ENCODE measurements around the gene WBP1. TPM values are rescaled to one million over a fixed set of nuclear protein-coding genes. Genes with fewer than 3 reads are reported as not detected.
A peak's percentile ranks its signal among the peaks of the same experiment; 100 is the strongest.
"Not testable (repeated sequence)": the region's sequence is repeated elsewhere in the genome, so short reads cannot be mapped to it uniquely, and the experiment has no call there.

The WBP1 gene
- total and polyA plus RNA-seq, 10 donors, result 39.5 to 84.2 (median 63.6) TPM

DNA sequence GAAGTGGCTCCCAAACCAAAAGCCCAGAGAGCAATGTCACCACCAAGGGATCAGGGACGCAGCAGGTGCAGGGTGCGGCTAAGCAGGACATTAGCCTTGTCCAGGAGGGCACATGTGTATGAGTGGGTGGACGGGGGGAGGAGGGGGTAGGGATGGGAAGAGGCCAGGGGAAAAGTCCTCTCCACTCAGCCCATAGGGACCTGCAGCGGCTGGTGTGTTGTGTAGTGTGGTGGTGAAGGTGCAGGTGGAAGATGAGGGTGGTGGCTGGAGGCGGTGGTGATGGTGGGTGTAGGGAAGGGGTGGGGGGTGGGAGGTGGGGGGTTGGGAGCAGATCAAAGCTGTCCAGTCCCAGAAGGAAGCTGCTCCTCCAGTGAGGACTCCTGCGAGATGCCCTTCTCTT, 40.5 kb upstream of the WBP1 start:
- WGBS, 5 donors, result 84 to 95% (median 87%) methylated on average over 5 to 6 of the region's 6 CpGs
- no peak for DNase-seq
- TF ChIP-seq, protein P1, sequence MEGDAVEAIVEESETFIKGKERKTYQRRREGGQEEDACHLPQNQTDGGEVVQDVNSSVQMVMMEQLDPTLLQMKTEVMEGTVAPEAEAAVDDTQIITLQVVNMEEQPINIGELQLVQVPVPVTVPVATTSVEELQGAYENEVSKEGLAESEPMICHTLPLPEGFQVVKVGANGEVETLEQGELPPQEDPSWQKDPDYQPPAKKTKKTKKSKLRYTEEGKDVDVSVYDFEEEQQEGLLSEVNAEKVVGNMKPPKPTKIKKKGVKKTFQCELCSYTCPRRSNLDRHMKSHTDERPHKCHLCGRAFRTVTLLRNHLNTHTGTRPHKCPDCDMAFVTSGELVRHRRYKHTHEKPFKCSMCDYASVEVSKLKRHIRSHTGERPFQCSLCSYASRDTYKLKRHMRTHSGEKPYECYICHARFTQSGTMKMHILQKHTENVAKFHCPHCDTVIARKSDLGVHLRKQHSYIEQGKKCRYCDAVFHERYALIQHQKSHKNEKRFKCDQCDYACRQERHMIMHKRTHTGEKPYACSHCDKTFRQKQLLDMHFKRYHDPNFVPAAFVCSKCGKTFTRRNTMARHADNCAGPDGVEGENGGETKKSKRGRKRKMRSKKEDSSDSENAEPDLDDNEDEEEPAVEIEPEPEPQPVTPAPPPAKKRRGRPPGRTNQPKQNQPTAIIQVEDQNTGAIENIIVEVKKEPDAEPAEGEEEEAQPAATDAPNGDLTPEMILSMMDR (IDR thresholded peaks at IDR 0.05 in 8 of 11, conservative IDR thresholded peaks at IDR 0.05 in 3 of 11), result no peak
- no peak for TF ChIP-seq POLR2AphosphoS5 (IDR thresholded peaks at IDR 0.05)
- no peak for TF ChIP-seq POLR2A (IDR thresholded peaks at IDR 0.05)
- H3K27ac ChIP-seq, result no peak overlapping the region
- no peak overlapping the region for H3K4me3 ChIP-seq
- H3K9me3 ChIP-seq, result no peaks in the 10 kb centered on the region
- peaks cover 15 to 84% (median 62%) of the 10 kb centered on the region in 6 donors for H3K4me1 ChIP-seq
- H3K36me3 ChIP-seq, result no peaks in the 10 kb centered on the region
- intact Hi-C loops (cut with DNase I; ENCODE audit: low total_unique reads), result no loop called here
- H3K27me3 ChIP-seq (replicated peaks in 1 of 7), result peaks cover 0 to 21% (median 0%) of the 10 kb centered on the region in 7 donors

DNA sequence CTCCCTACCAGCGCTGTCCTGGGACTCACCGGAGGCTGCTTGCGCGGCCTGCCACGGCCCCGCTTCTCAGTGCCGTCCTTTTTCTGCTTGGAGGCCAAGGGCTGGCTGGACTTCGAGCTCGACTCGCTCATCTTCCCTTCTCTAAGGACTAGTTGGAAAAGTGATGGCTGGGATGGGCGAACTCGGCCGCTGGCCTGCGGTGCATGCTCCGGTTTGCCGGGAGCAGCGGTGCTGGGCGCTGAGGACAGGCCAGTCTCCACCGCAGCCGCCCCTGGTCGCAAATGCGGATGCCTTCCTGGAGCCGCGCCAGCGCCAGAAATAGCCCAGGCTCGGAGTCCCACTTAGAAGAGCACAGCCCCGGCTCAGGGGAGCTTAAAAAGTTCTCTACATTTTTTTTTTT, 39.9 kb upstream of the WBP1 start:
- WGBS, 5 donors, result 71 to 92% (median 83%) methylated on average over 27 of the region's 27 CpGs

GRCh38 chr2:74419345-74419744, 38.9 kb upstream of the WBP1 start:
- no peak for DNase-seq
- H3K4me3 ChIP-seq, result no peak overlapping the region
- intact Hi-C loops (cut with DNase I; ENCODE audit: low total_unique reads), result no loop called here
- no peaks in the 10 kb centered on the region for H3K9me3 ChIP-seq
- TF ChIP-seq POLR2AphosphoS5 (IDR thresholded peaks at IDR 0.05) (no peak), POLR2A (IDR thresholded peaks at IDR 0.05) (no peak)
- TF ChIP-seq, protein P1 (IDR thresholded peaks at IDR 0.05 in 8 of 11, conservative IDR thresholded peaks at IDR 0.05 in 3 of 11), result no peak
- peaks cover 11 to 72% (median 50%) of the 10 kb centered on the region in 6 donors for H3K4me1 ChIP-seq
- peak overlapping the region in 2 of 8 donors; percentile 14 to 25 for H3K27ac ChIP-seq
- H3K27me3 ChIP-seq (replicated peaks in 1 of 7), result peaks cover 0 to 19% (median 0%) of the 10 kb centered on the region in 7 donors
- 58 to 72% (median 66%) methylated on average over 1 of the region's 1 CpG for WGBS, 5 donors
- H3K36me3 ChIP-seq, result no peaks in the 10 kb centered on the region

More for the DNA sequence above, 39.9 kb upstream of the WBP1 start:
- peaks cover 15 to 82% (median 60%) of the 10 kb centered on the region in 6 donors for H3K4me1 ChIP-seq
- TF ChIP-seq POLR2A (IDR thresholded peaks at IDR 0.05), result no peak
- no peak for TF ChIP-seq POLR2AphosphoS5 (IDR thresholded peaks at IDR 0.05)
- TF ChIP-seq, protein P1 (IDR thresholded peaks at IDR 0.05 in 8 of 11, conservative IDR thresholded peaks at IDR 0.05 in 3 of 11), result no peak
- H3K36me3 ChIP-seq, result no peaks in the 10 kb centered on the region
- intact Hi-C loops (cut with DNase I; ENCODE audit: low total_unique reads), result no loop called here
- H3K27me3 ChIP-seq (replicated peaks in 1 of 7), result peaks cover 0 to 21% (median 0%) of the 10 kb centered on the region in 7 donors
- no peak for DNase-seq
- no peak overlapping the region for H3K27ac ChIP-seq
- no peak overlapping the region for H3K4me3 ChIP-seq
- no peaks in the 10 kb centered on the region for H3K9me3 ChIP-seq

DNA sequence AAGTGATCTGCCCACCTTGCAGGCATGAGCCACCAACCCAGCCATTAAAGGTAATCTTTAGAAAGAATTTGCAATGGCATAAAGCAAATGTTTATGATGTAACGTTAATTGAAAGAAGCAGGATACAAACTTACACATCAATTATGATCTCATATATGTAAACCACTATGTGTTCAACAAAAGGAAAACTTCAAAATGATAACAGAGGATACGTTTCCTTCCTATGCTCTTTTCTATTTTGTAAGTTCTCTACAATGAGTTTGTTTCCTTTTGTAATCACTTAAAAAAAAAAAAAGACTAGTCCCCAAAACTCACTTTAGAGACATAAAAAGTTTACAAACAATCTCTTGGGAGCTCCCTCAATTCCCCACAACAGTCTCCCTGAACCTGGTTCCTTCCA, 38.2 kb upstream of the WBP1 start:
- DNase-seq, result no peak

DNA sequence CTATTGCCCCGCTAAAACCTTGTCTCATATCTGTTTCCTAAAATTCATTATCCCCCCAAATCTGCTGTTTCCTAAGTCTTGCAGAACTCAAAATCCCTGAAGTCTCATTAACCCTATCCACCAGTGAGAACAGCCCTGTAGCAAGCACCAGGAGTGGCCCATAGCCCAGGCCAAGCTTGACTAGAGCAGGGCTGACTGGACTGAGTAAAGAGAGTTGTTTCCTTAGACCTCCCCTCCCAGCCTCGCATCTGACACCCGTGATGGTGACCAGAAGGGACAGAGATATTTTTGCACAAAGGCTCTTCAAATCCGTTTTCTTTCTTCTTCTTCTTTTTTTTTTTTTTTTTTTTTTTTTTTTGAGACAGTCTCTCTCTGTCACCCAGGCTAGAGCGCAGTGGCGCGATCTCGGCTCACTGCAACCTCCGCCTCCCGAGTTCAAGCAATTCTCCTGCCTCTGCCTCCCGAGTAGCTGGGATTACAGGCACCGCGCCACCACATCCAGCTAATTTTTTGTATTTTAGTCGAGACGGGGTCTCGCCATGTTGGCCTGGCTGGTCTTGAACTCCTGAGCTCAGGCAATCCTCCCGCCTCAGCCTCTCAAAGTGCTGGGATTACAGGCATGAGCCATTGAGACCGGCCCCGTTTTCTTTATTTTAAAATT, 37.7 kb upstream of the WBP1 start:
- H3K9me3 ChIP-seq; H3K27me3 ChIP-seq (replicated peaks in 1 of 7); intact Hi-C loops (cut with DNase I; ENCODE audit: low total_unique reads); DNase-seq: not testable (repeated sequence)
- 78 to 81% (median 80%) methylated on average over 19 of the region's 19 CpGs for WGBS, 5 donors
- Histone ChIP-seq H3K27ac (peak overlapping the region in 7 of 8 donors; percentile 32 to 94 (median 85)), H3K4me3 (peak overlapping the region in 6 of 8 donors; percentile 47 to 90 (median 78)), H3K4me1 (peaks cover 11 to 65% (median 42%) of the 10 kb centered on the region in 6 donors), H3K36me3 (peaks cover 0 to 12% (median 3%) of the 10 kb centered on the region in 6 donors)

More for the DNA sequence above, 38.2 kb upstream of the WBP1 start:
- Histone ChIP-seq H3K27ac (peak overlapping the region in 1 of 8 donors; percentile 8), H3K9me3 (no peaks in the 10 kb centered on the region), H3K4me3 (no peak overlapping the region), H3K36me3 (peaks cover 0 to 7% (median under 1%) of the 10 kb centered on the region in 6 donors), H3K4me1 (peaks cover 11 to 65% (median 44%) of the 10 kb centered on the region in 6 donors), H3K27me3 (replicated peaks in 1 of 7) (peaks cover 0 to 12% (median 0%) of the 10 kb centered on the region in 7 donors)
- intact Hi-C loops (cut with DNase I; ENCODE audit: low total_unique reads), result no loop called here
- WGBS, 5 donors, result 66 to 71% (median 70%) methylated on average over 2 of the region's 2 CpGs
- TF ChIP-seq POLR2AphosphoS5 (IDR thresholded peaks at IDR 0.05) (no peak), POLR2A (IDR thresholded peaks at IDR 0.05) (no peak)
- TF ChIP-seq, protein P1 (IDR thresholded peaks at IDR 0.05 in 8 of 11, conservative IDR thresholded peaks at IDR 0.05 in 3 of 11), result no peak
